T-helper 17 cell (primary cell): ENCODE results near the gene CMTM8. TPM values are rescaled to one million over a fixed set of nuclear protein-coding genes. Genes with fewer than 3 reads are reported as not detected.
"Not testable (repeated sequence)": the region's sequence is repeated elsewhere in the genome, so short reads cannot be mapped to it uniquely, and the experiment has no call there.

ENCODE experiments used
- ATAC-seq: fragments of 150-1000 bp; cut with Tn5 transposase; 2 replicates; pipeline ENCODE4 v1.10.0; 2021; ENCODE audit warnings: mild to moderate bottlenecking, moderate library complexity
- DNase-seq, 3 donors: peaks; one replicate each; pipeline versions ENCODE4 v3.0.0 to v3.0.0-alpha.2; 2020 to 2021
- H3K9me3 ChIP-seq: one replicate; pipeline ENCODE4 v1.7.0; 2013; ENCODE audit warnings: low read length, mild to moderate bottlenecking; ENCODE audit not compliant: control insufficient read depth, poor library complexity, severe bottlenecking
- H3K27ac Mint-ChIP-seq: one replicate; pipeline ENCODE4 v1.8.0; 2022; ENCODE audit warnings: mild to moderate bottlenecking, moderate library complexity, mixed read lengths
- H3K27me3 Mint-ChIP-seq: one replicate; pipeline ENCODE4 v1.8.0; 2022; ENCODE audit warnings: mixed read lengths
- H3K36me3 Mint-ChIP-seq: one replicate; pipeline ENCODE4 v1.8.0; 2022; ENCODE audit warnings: low read depth, mixed read lengths
- H3K4me1 Mint-ChIP-seq: one replicate; pipeline ENCODE4 v1.8.0; 2022; ENCODE audit warnings: mild to moderate bottlenecking, mixed read lengths
- H3K4me3 Mint-ChIP-seq: one replicate; pipeline ENCODE4 v1.8.0; 2022; ENCODE audit warnings: mild to moderate bottlenecking, moderate library complexity, mixed read lengths
- total RNA-seq, 4 donors: library from RNA in 2 of 4; stranded (reverse) in 2 of 4; gene quantifications; one replicate each; pipeline ENCODE4 v1.2.3 and lab custom pipeline; 2022 to 2026

The CMTM8 gene
- total RNA-seq, 2 donors from 2014 or later = 6.3 to 16.4 TPM

- Mint-ChIP-seq H3K27ac (no peak overlapping the region), H3K36me3 (no peaks in the 10 kb centered on the region), H3K4me1 (no peaks in the 10 kb centered on the region), H3K4me3 (no peak overlapping the region), H3K27me3 (peaks cover 17% of the 10 kb centered on the region)
- ATAC-seq = no peak
- no peaks in the 10 kb centered on the region for H3K9me3 ChIP-seq
- no peak for DNase-seq
These were observed 23.3 kb upstream of the CMTM8 start for GRCh38 chr3:32215185-32215584.

GRCh38 chr3:32216172-32216783 lies 22.2 kb upstream of the CMTM8 start:
- no peaks in the 10 kb centered on the region for H3K4me1 Mint-ChIP-seq
- H3K4me3 Mint-ChIP-seq = no peak overlapping the region
- no peak for ATAC-seq
- H3K27ac Mint-ChIP-seq = no peak overlapping the region
- DNase-seq = no peak
- H3K36me3 Mint-ChIP-seq = no peaks in the 10 kb centered on the region
- H3K9me3 ChIP-seq = no peaks in the 10 kb centered on the region
- peaks cover 17% of the 10 kb centered on the region for H3K27me3 Mint-ChIP-seq

- Mint-ChIP-seq H3K4me3 (no peak overlapping the region), H3K27me3 (peaks cover 17% of the 10 kb centered on the region), H3K36me3 (no peaks in the 10 kb centered on the region), H3K27ac (no peak overlapping the region), H3K4me1 (no peaks in the 10 kb centered on the region)
- no peak for DNase-seq
- no peaks in the 10 kb centered on the region for H3K9me3 ChIP-seq
- no peak for ATAC-seq
These were observed 21.1 kb upstream of the CMTM8 start for GRCh38 chr3:32217339-32217738.

GRCh38 chr3:32219537-32219936 lies 18.9 kb upstream of the CMTM8 start:
- H3K27ac Mint-ChIP-seq = no peak overlapping the region
- no peak overlapping the region for H3K4me3 Mint-ChIP-seq
- no peaks in the 10 kb centered on the region for H3K9me3 ChIP-seq
- no peaks in the 10 kb centered on the region for H3K4me1 Mint-ChIP-seq
- ATAC-seq = no peak
- peaks cover 21% of the 10 kb centered on the region for H3K27me3 Mint-ChIP-seq
- no peak for DNase-seq
- H3K36me3 Mint-ChIP-seq = no peaks in the 10 kb centered on the region

- no peak for DNase-seq
- Mint-ChIP-seq H3K27me3 (peaks cover 21% of the 10 kb centered on the region), H3K36me3 (no peaks in the 10 kb centered on the region), H3K4me3 (no peak overlapping the region), H3K27ac (no peak overlapping the region), H3K4me1 (no peaks in the 10 kb centered on the region)
- no peak for ATAC-seq
- no peaks in the 10 kb centered on the region for H3K9me3 ChIP-seq
These were observed 18.5 kb upstream of the CMTM8 start for GRCh38 chr3:32220006-32220405.

GRCh38 chr3:32222950-32223349 lies 15.5 kb upstream of the CMTM8 start:
- Mint-ChIP-seq H3K27ac (no peak overlapping the region), H3K4me1 (peaks cover 3% of the 10 kb centered on the region), H3K27me3 (peaks cover 13% of the 10 kb centered on the region), H3K4me3 (no peak overlapping the region), H3K36me3 (no peaks in the 10 kb centered on the region)
- DNase-seq (no peak), ATAC-seq (no peak)
- no peaks in the 10 kb centered on the region for H3K9me3 ChIP-seq

GRCh38 chr3:32224016-32224516 lies 14.4 kb upstream of the CMTM8 start:
- peaks cover 4% of the 10 kb centered on the region for H3K27me3 Mint-ChIP-seq
- no peak for ATAC-seq

GRCh38 chr3:32226875-32227500 lies 11.5 kb upstream of the CMTM8 start:
- Mint-ChIP-seq H3K27me3 (peaks cover 4% of the 10 kb centered on the region), H3K36me3 (no peaks in the 10 kb centered on the region), H3K4me3 (no peak overlapping the region), H3K4me1 (peaks cover 3% of the 10 kb centered on the region), H3K27ac (no peak overlapping the region)
- H3K9me3 ChIP-seq = no peaks in the 10 kb centered on the region
- ATAC-seq = no peak
- DNase-seq = no peak

More at GRCh38 chr3:32224016-32224516, 14.4 kb upstream of the CMTM8 start:
- Mint-ChIP-seq H3K27ac (no peak overlapping the region), H3K36me3 (no peaks in the 10 kb centered on the region), H3K4me3 (no peak overlapping the region), H3K4me1 (peaks cover 3% of the 10 kb centered on the region)
- DNase-seq = no peak
- H3K9me3 ChIP-seq = no peaks in the 10 kb centered on the region

GRCh38 chr3:32228743-32229142 lies 9.7 kb upstream of the CMTM8 start:
- not testable (repeated sequence) for ATAC-seq, H3K27ac Mint-ChIP-seq, H3K4me3 Mint-ChIP-seq, H3K36me3 Mint-ChIP-seq, DNase-seq, H3K9me3 ChIP-seq, H3K27me3 Mint-ChIP-seq, H3K4me1 Mint-ChIP-seq

- no peaks in the 10 kb centered on the region for H3K9me3 ChIP-seq
- Mint-ChIP-seq H3K4me3 (no peak overlapping the region), H3K4me1 (peaks cover 3% of the 10 kb centered on the region), H3K36me3 (no peaks in the 10 kb centered on the region), H3K27me3 (no peaks in the 10 kb centered on the region), H3K27ac (no peak overlapping the region)
- ATAC-seq = no peak
- no peak for DNase-seq
These were observed 8.9 kb upstream of the CMTM8 start for GRCh38 chr3:32229565-32229964.

- no peaks in the 10 kb centered on the region for H3K36me3 Mint-ChIP-seq
- H3K27me3 Mint-ChIP-seq = no peaks in the 10 kb centered on the region
- peak overlapping the region; percentile 0 for H3K27ac Mint-ChIP-seq
- H3K9me3 ChIP-seq = no peaks in the 10 kb centered on the region
- H3K4me1 Mint-ChIP-seq = peaks cover 27% of the 10 kb centered on the region
- no peak for ATAC-seq
- no peak overlapping the region for H3K4me3 Mint-ChIP-seq
- DNase-seq = no peak
These were observed 2.1 kb upstream of the CMTM8 start for GRCh38 chr3:32236377-32236776.

GRCh38 chr3:32237670-32238452 lies 619 bp upstream of the CMTM8 start:
- no peaks in the 10 kb centered on the region for H3K9me3 ChIP-seq
- no peaks in the 10 kb centered on the region for H3K27me3 Mint-ChIP-seq
- H3K36me3 Mint-ChIP-seq = no peaks in the 10 kb centered on the region
- peak overlapping the region; percentile 91 for H3K4me3 Mint-ChIP-seq
- no peak overlapping the region for H3K27ac Mint-ChIP-seq
- ATAC-seq (peak; percentile 13), DNase-seq (no peak)
- H3K4me1 Mint-ChIP-seq = peaks cover 38% of the 10 kb centered on the region

GRCh38 chr3:32239307-32240158 lies 1.1 kb downstream of the CMTM8 start:
- Mint-ChIP-seq H3K27ac (peak overlapping the region; percentile 93), H3K27me3 (no peaks in the 10 kb centered on the region), H3K4me1 (peaks cover 44% of the 10 kb centered on the region), H3K36me3 (no peaks in the 10 kb centered on the region), H3K4me3 (peak overlapping the region; percentile 91)
- ATAC-seq = peak; percentile 20
- H3K9me3 ChIP-seq = no peaks in the 10 kb centered on the region
- no peak for DNase-seq
